UCSD-AML1 (cell line): Measurements from ENCODE around the gene OR11G2.
"Not testable (repeated sequence)": the region's sequence is repeated elsewhere in the genome, so short reads cannot be mapped to it uniquely, and the experiment has no call there.

Experiments used
- DNase-seq: peaks from one replicate; lab custom pipeline; 2025; ENCODE audit not compliant: unreplicated experiment; lab: John Stamatoyannopoulos, UW

The OR11G2 gene

GRCh38 chr14:20190596-20190995 is at the start of gene OR11G2:
OR11G2 (plus strand) TSS chr14:20190896; CDS start chr14:20197438, 6,542 bp downstream.
- no peak for DNase-seq

- DNase-seq, result peak; percentile 7
Measured at GRCh38 chr14:20143911-20144310, 46.8 kb upstream of the OR11G2 start.

GRCh38 chr14:20144820-20145219 is 45.9 kb upstream of the OR11G2 start:
- DNase-seq, result no peak

- DNase-seq, result no peak
Measured at GRCh38 chr14:20164462-20164861, 26.2 kb upstream of the OR11G2 start.

GRCh38 chr14:20167091-20167490 is 23.6 kb upstream of the OR11G2 start:
- DNase-seq, result no peak

- not testable (repeated sequence) for DNase-seq
Measured at GRCh38 chr14:20169852-20170251, 20.8 kb upstream of the OR11G2 start.

GRCh38 chr14:20174205-20174604 is 16.5 kb upstream of the OR11G2 start:
- not testable (repeated sequence) for DNase-seq

- no peak for DNase-seq
Measured at GRCh38 chr14:20176330-20176729, 14.4 kb upstream of the OR11G2 start.

GRCh38 chr14:20177433-20177974 is 13.2 kb upstream of the OR11G2 start:
- no peak for DNase-seq

GRCh38 chr14:20179218-20179617 is 11.5 kb upstream of the OR11G2 start:
- peak; percentile 12 for DNase-seq

- no peak for DNase-seq
Measured at GRCh38 chr14:20179880-20180279, 10.8 kb upstream of the OR11G2 start.

GRCh38 chr14:20180486-20180885 is 10.2 kb upstream of the OR11G2 start:
- no peak for DNase-seq

- no peak for DNase-seq
Measured at GRCh38 chr14:20184181-20184580, 6.5 kb upstream of the OR11G2 start.

- DNase-seq, result no peak
Measured at GRCh38 chr14:20191396-20191795, 700 bp downstream of the OR11G2 start.

GRCh38 chr14:20194101-20194500 is 3.4 kb downstream of the OR11G2 start:
- no peak for DNase-seq

- not testable (repeated sequence) for DNase-seq
Measured at GRCh38 chr14:20195170-20195569, 4.5 kb downstream of the OR11G2 start.

- no peak for DNase-seq
Measured at GRCh38 chr14:20195911-20196310, 5.2 kb downstream of the OR11G2 start.

GRCh38 chr14:20197459-20197858 is 6.8 kb downstream of the OR11G2 start:
- no peak for DNase-seq

- DNase-seq, result no peak
Measured at GRCh38 chr14:20198991-20199390, 8.3 kb downstream of the OR11G2 start.

- no peak for DNase-seq
Measured at GRCh38 chr14:20204721-20205120, 14.0 kb downstream of the OR11G2 start.

- no peak for DNase-seq
Measured at GRCh38 chr14:20209595-20209994, 18.9 kb downstream of the OR11G2 start.

GRCh38 chr14:20212406-20212805 is 21.7 kb downstream of the OR11G2 start:
- not testable (repeated sequence) for DNase-seq

GRCh38 chr14:20215196-20215595 is 24.5 kb downstream of the OR11G2 start:
- DNase-seq, result no peak
